ENCODE measurements around the gene VEZF1. TPM values are rescaled to one million over a fixed set of nuclear protein-coding genes. Genes with fewer than 3 reads are reported as not detected.

VEZF1 gene
- total RNA-seq, 1 donor from 2014 or later = 73.2 TPM

GRCh38 chr17:57938061-57938502 is 50.0 kb downstream of the VEZF1 start:
- Mint-ChIP-seq H3K4me1 (ENCODE audit: unreplicated experiment) (peaks cover 52% of the 10 kb centered on the region), H3K4me3 (peak overlapping the region; percentile 61), H3K27me3 (no peaks in the 10 kb centered on the region), H3K27ac (peak overlapping the region; percentile 71), H3K9me3 (no peaks in the 10 kb centered on the region), H3K36me3 (no peaks in the 10 kb centered on the region)
- DNase-seq (ENCODE audit: extremely low spot score, unreplicated experiment) = no peak
- TF ChIP-seq CTCF (conservative IDR thresholded peaks at IDR 0.05) = no peak

- no peak for TF ChIP-seq CTCF (conservative IDR thresholded peaks at IDR 0.05)
- H3K27me3 Mint-ChIP-seq = no peaks in the 10 kb centered on the region
- H3K4me3 Mint-ChIP-seq = no peak overlapping the region
- no peaks in the 10 kb centered on the region for H3K9me3 Mint-ChIP-seq
- H3K27ac Mint-ChIP-seq = no peak overlapping the region
- H3K4me1 Mint-ChIP-seq (ENCODE audit: unreplicated experiment) = peaks cover 52% of the 10 kb centered on the region
- no peak for DNase-seq (ENCODE audit: extremely low spot score, unreplicated experiment)
- H3K36me3 Mint-ChIP-seq = no peaks in the 10 kb centered on the region
These were observed 50.6 kb downstream of the VEZF1 start for GRCh38 chr17:57937492-57937891.

GRCh38 chr17:57935833-57936807 is 51.9 kb downstream of the VEZF1 start:
- Mint-ChIP-seq H3K4me3 (peak overlapping the region; percentile 85), H3K27me3 (no peaks in the 10 kb centered on the region), H3K36me3 (no peaks in the 10 kb centered on the region), H3K9me3 (no peaks in the 10 kb centered on the region), H3K4me1 (ENCODE audit: unreplicated experiment) (peaks cover 51% of the 10 kb centered on the region), H3K27ac (peak overlapping the region; percentile 92)
- DNase-seq (ENCODE audit: extremely low spot score, unreplicated experiment) = no peak
- no peak for TF ChIP-seq CTCF (conservative IDR thresholded peaks at IDR 0.05)

- no peak for DNase-seq (ENCODE audit: extremely low spot score, unreplicated experiment)
- no peak for TF ChIP-seq CTCF (conservative IDR thresholded peaks at IDR 0.05)
- no peaks in the 10 kb centered on the region for H3K36me3 Mint-ChIP-seq
- H3K27me3 Mint-ChIP-seq = no peaks in the 10 kb centered on the region
- H3K4me3 Mint-ChIP-seq = no peak overlapping the region
- H3K9me3 Mint-ChIP-seq = no peaks in the 10 kb centered on the region
- peak overlapping the region; percentile 68 for H3K27ac Mint-ChIP-seq
- peaks cover 66% of the 10 kb centered on the region for H3K4me1 Mint-ChIP-seq (ENCODE audit: unreplicated experiment)
These were observed 56.4 kb downstream of the VEZF1 start for GRCh38 chr17:57931488-57932137.

- Mint-ChIP-seq H3K27me3 (no peaks in the 10 kb centered on the region), H3K36me3 (no peaks in the 10 kb centered on the region), H3K27ac (no peak overlapping the region), H3K9me3 (no peaks in the 10 kb centered on the region), H3K4me3 (peak overlapping the region; percentile 11), H3K4me1 (ENCODE audit: unreplicated experiment) (peaks cover 60% of the 10 kb centered on the region)
- no peak for DNase-seq (ENCODE audit: extremely low spot score, unreplicated experiment)
- no peak for TF ChIP-seq CTCF (conservative IDR thresholded peaks at IDR 0.05)
These were observed 57.8 kb downstream of the VEZF1 start for GRCh38 chr17:57930239-57930638.

Data from type B pancreatic cell (in vitro differentiated cells).